ENCODE data around the gene STXBP6. TPM values are rescaled to one million over a fixed set of nuclear protein-coding genes. Genes with fewer than 3 reads are reported as not detected.

Gene STXBP6
- total RNA-seq = 0.25 and 1.1 TPM in 2 replicates

GRCh38 chr14:25049568-25050268 is at the start of gene STXBP6:
TSS of gene STXBP6 (minus strand) at chr14:25050147. CDS start at chr14:24974818, 75,329 bp downstream.

Measured in mesangial cell (primary cell).